ENCODE results near the gene CMIP. TPM values are rescaled to one million over a fixed set of nuclear protein-coding genes. Genes with fewer than 3 reads are reported as not detected.

The CMIP gene
- total RNA-seq, 2 experiments from 2014 or later: 35.0 to 36.6 TPM

GRCh38 chr16:81601008-81601428 is 156.4 kb downstream of the CMIP start:
- DNase-seq: no peak
- CTCF ChIA-PET: no interaction called here
- peaks cover 5% of the 10 kb centered on the region for H3K4me1 Mint-ChIP-seq (ENCODE audit: low read depth)
- H3K36me3 Mint-ChIP-seq: no peaks in the 10 kb centered on the region
- H3K4me3 Mint-ChIP-seq: no peak overlapping the region
- no peaks in the 10 kb centered on the region for H3K27me3 Mint-ChIP-seq
- no peak overlapping the region for H3K27ac Mint-ChIP-seq
- no peaks in the 10 kb centered on the region for H3K9me3 Mint-ChIP-seq
- POLR2A ChIA-PET: interaction anchor here (1.5 kb wide), 1 partner anchor 15 kb away, joined by 4 read pairs; no protein-coding TSS in a partner anchor
- intact Hi-C loops (cut with micrococcal nuclease): no loop called here

GRCh38 chr16:81601601-81602255 is 157.1 kb downstream of the CMIP start:
- H3K36me3 Mint-ChIP-seq: no peaks in the 10 kb centered on the region
- intact Hi-C loops (cut with micrococcal nuclease): no loop called here
- CTCF ChIA-PET: no interaction called here
- H3K9me3 Mint-ChIP-seq: no peaks in the 10 kb centered on the region
- no peak overlapping the region for H3K4me3 Mint-ChIP-seq
- H3K4me1 Mint-ChIP-seq (ENCODE audit: low read depth): peaks cover 2% of the 10 kb centered on the region
- no peaks in the 10 kb centered on the region for H3K27me3 Mint-ChIP-seq
- POLR2A ChIA-PET: interaction anchor here (1.5 kb wide), 1 partner anchor 15 kb away, joined by 4 read pairs; no protein-coding TSS in a partner anchor
- DNase-seq: no peak
- no peak overlapping the region for H3K27ac Mint-ChIP-seq

GRCh38 chr16:81602256-81602776 is 157.7 kb downstream of the CMIP start:
- intact Hi-C loops (cut with micrococcal nuclease): no loop called here
- ChIA-PET CTCF (no interaction called here), POLR2A (no interaction called here)
- H3K36me3 Mint-ChIP-seq: no peaks in the 10 kb centered on the region
- no peaks in the 10 kb centered on the region for H3K9me3 Mint-ChIP-seq
- DNase-seq: no peak
- no peak overlapping the region for H3K4me3 Mint-ChIP-seq
- H3K4me1 Mint-ChIP-seq (ENCODE audit: low read depth): peaks cover 2% of the 10 kb centered on the region
- H3K27me3 Mint-ChIP-seq: no peaks in the 10 kb centered on the region
- H3K27ac Mint-ChIP-seq: no peak overlapping the region

GRCh38 chr16:81602792-81603191 is 158.2 kb downstream of the CMIP start:
- no peaks in the 10 kb centered on the region for H3K9me3 Mint-ChIP-seq
- ChIA-PET CTCF (no interaction called here), POLR2A (no interaction called here)
- no peaks in the 10 kb centered on the region for H3K27me3 Mint-ChIP-seq
- no peak for DNase-seq
- peaks cover 2% of the 10 kb centered on the region for H3K4me1 Mint-ChIP-seq (ENCODE audit: low read depth)
- intact Hi-C loops (cut with micrococcal nuclease): no loop called here
- no peak overlapping the region for H3K4me3 Mint-ChIP-seq
- no peak overlapping the region for H3K27ac Mint-ChIP-seq
- H3K36me3 Mint-ChIP-seq: no peaks in the 10 kb centered on the region

- Mint-ChIP-seq H3K27me3 (no peaks in the 10 kb centered on the region), H3K36me3 (no peaks in the 10 kb centered on the region), H3K27ac (no peak overlapping the region), H3K4me3 (no peak overlapping the region), H3K4me1 (ENCODE audit: low read depth) (no peaks in the 10 kb centered on the region), H3K9me3 (no peaks in the 10 kb centered on the region)
- POLR2A ChIA-PET: no interaction called here
- CTCF ChIA-PET: no interaction called here
- intact Hi-C loops (cut with micrococcal nuclease): no loop called here
- no peak for DNase-seq
Observed at GRCh38 chr16:81604960-81605383, 160.4 kb downstream of the CMIP start.

- intact Hi-C loops (cut with micrococcal nuclease): no loop called here
- Mint-ChIP-seq H3K9me3 (no peaks in the 10 kb centered on the region), H3K27ac (no peak overlapping the region), H3K36me3 (no peaks in the 10 kb centered on the region), H3K4me1 (ENCODE audit: low read depth) (no peaks in the 10 kb centered on the region), H3K4me3 (no peak overlapping the region), H3K27me3 (no peaks in the 10 kb centered on the region)
- no peak for DNase-seq
- ChIA-PET POLR2A (no interaction called here), CTCF (no interaction called here)
Observed at GRCh38 chr16:81606039-81606438, 161.4 kb downstream of the CMIP start.

- DNase-seq: no peak
- no peaks in the 10 kb centered on the region for H3K9me3 Mint-ChIP-seq
- intact Hi-C loops (cut with micrococcal nuclease): no loop called here
- H3K4me1 Mint-ChIP-seq (ENCODE audit: low read depth): no peaks in the 10 kb centered on the region
- POLR2A ChIA-PET: interaction anchor here (0.6 kb wide), 1 partner anchor 271 kb away, joined by 3 read pairs; no protein-coding TSS in a partner anchor
- H3K27me3 Mint-ChIP-seq: no peaks in the 10 kb centered on the region
- no peak overlapping the region for H3K4me3 Mint-ChIP-seq
- no peak overlapping the region for H3K27ac Mint-ChIP-seq
- no peaks in the 10 kb centered on the region for H3K36me3 Mint-ChIP-seq
- CTCF ChIA-PET: no interaction called here
Observed at GRCh38 chr16:81607006-81607405, 162.4 kb downstream of the CMIP start.

- H3K27me3 Mint-ChIP-seq: no peaks in the 10 kb centered on the region
- ChIA-PET POLR2A (interaction anchor here (0.6 kb wide), 1 partner anchor 272 kb away, joined by 3 read pairs; no protein-coding TSS in a partner anchor), CTCF (no interaction called here)
- no peaks in the 10 kb centered on the region for H3K4me1 Mint-ChIP-seq (ENCODE audit: low read depth)
- DNase-seq: no peak
- no peaks in the 10 kb centered on the region for H3K36me3 Mint-ChIP-seq
- H3K4me3 Mint-ChIP-seq: no peak overlapping the region
- intact Hi-C loops (cut with micrococcal nuclease): no loop called here
- H3K27ac Mint-ChIP-seq: no peak overlapping the region
- H3K9me3 Mint-ChIP-seq: no peaks in the 10 kb centered on the region
Observed at GRCh38 chr16:81607805-81608522, 163.4 kb downstream of the CMIP start.

- ChIA-PET CTCF (no interaction called here), POLR2A (no interaction called here)
- H3K36me3 Mint-ChIP-seq: no peaks in the 10 kb centered on the region
- intact Hi-C loops (cut with micrococcal nuclease): no loop called here
- H3K9me3 Mint-ChIP-seq: no peaks in the 10 kb centered on the region
- no peak overlapping the region for H3K27ac Mint-ChIP-seq
- H3K27me3 Mint-ChIP-seq: no peaks in the 10 kb centered on the region
- no peak for DNase-seq
- H3K4me1 Mint-ChIP-seq (ENCODE audit: low read depth): no peaks in the 10 kb centered on the region
- no peak overlapping the region for H3K4me3 Mint-ChIP-seq
Observed at GRCh38 chr16:81608523-81609209, 164.1 kb downstream of the CMIP start.

- CTCF ChIA-PET: no interaction called here
- no peaks in the 10 kb centered on the region for H3K9me3 Mint-ChIP-seq
- no peak overlapping the region for H3K4me3 Mint-ChIP-seq
- no peaks in the 10 kb centered on the region for H3K36me3 Mint-ChIP-seq
- no peak for DNase-seq
- POLR2A ChIA-PET: no interaction called here
- no peaks in the 10 kb centered on the region for H3K27me3 Mint-ChIP-seq
- H3K27ac Mint-ChIP-seq: no peak overlapping the region
- no peaks in the 10 kb centered on the region for H3K4me1 Mint-ChIP-seq (ENCODE audit: low read depth)
- intact Hi-C loops (cut with micrococcal nuclease): no loop called here
Observed at GRCh38 chr16:81609323-81609892, 164.8 kb downstream of the CMIP start.

- Mint-ChIP-seq H3K4me1 (ENCODE audit: low read depth) (no peaks in the 10 kb centered on the region), H3K36me3 (no peaks in the 10 kb centered on the region), H3K4me3 (no peak overlapping the region), H3K27me3 (no peaks in the 10 kb centered on the region), H3K9me3 (no peaks in the 10 kb centered on the region), H3K27ac (no peak overlapping the region)
- intact Hi-C loops (cut with micrococcal nuclease): no loop called here
- ChIA-PET CTCF (no interaction called here), POLR2A (no interaction called here)
- no peak for DNase-seq
Observed at GRCh38 chr16:81610144-81610842, 165.7 kb downstream of the CMIP start.

GRCh38 chr16:81610936-81611335 is 166.3 kb downstream of the CMIP start:
- CTCF ChIA-PET: no interaction called here
- Mint-ChIP-seq H3K36me3 (no peaks in the 10 kb centered on the region), H3K4me1 (ENCODE audit: low read depth) (peaks cover 1% of the 10 kb centered on the region), H3K27ac (no peak overlapping the region), H3K27me3 (no peaks in the 10 kb centered on the region), H3K9me3 (no peaks in the 10 kb centered on the region), H3K4me3 (no peak overlapping the region)
- DNase-seq: no peak
- intact Hi-C loops (cut with micrococcal nuclease): no loop called here
- POLR2A ChIA-PET: no interaction called here
